ENCODE results near the gene SLAIN1. TPM values are rescaled to one million over a fixed set of nuclear protein-coding genes. Genes with fewer than 3 reads are reported as not detected.

Gene SLAIN1
- total and polyA plus RNA-seq, 2 donors (not counting 3 experiments of a cell fraction or from before 2014, with no cell fraction given) = 4.1 to 4.3 TPM

DNA sequence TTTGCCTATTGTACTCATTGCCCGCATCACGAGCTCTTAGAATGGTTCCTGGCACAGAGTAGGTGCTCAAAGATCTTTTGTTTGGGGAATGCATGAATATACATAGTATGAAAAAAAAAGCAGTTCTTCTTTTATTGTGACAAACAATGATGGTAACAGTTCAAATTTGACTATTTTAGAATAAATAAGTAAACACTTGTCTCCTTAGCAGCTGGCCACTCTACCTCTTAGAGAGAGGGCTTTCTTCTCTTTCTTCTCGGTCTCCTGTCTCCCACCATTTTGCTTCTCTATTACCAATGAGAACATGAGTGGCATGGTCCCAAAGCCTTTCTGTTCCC, 639 bp upstream of the SLAIN1 start:
- dilution Hi-C loops (cut with MboI; ENCODE audit: extremely low pct_ligation_motif_present, low sequenced_read_pairs) = no loop called here
- peaks cover 7 to 26% of the 10 kb centered on the region in 2 experiments for H3K27me3 ChIP-seq (ENCODE audit: control insufficient read depth in 2 of 2, insufficient read depth in 2 of 2, low read length in 2 of 2)
- no peaks in the 10 kb centered on the region for H3K9me3 ChIP-seq (replicated peaks; ENCODE audit: control insufficient read depth, insufficient read depth, low read length)
- POLR2A ChIA-PET = no interaction called here
- peak; percentile 4 for DNase-seq (ENCODE audit: low read depth, low spot score)
- TF ChIP-seq JUN (IDR thresholded peaks at IDR 0.05; ENCODE audit: borderline replicate concordance, insufficient read depth, insufficient read length, low read depth) = no peak
- no peak for TF ChIP-seq POLR2AphosphoS5 (IDR thresholded peaks at IDR 0.05; ENCODE audit: insufficient read depth, low read depth, low read length)
- TF ChIP-seq POLR2A (IDR thresholded peaks at IDR 0.05; ENCODE audit: low read depth, low read length) = no peak
- TF ChIP-seq GATA2 (IDR thresholded peaks at IDR 0.05; ENCODE audit: insufficient read depth, insufficient read length, low read depth, low read length) = no peak
- no peak for TF ChIP-seq EZH2 (IDR thresholded peaks at IDR 0.05; ENCODE audit: borderline replicate concordance, low read depth, low read length, severe bottlenecking)
- TF ChIP-seq, protein P1, sequence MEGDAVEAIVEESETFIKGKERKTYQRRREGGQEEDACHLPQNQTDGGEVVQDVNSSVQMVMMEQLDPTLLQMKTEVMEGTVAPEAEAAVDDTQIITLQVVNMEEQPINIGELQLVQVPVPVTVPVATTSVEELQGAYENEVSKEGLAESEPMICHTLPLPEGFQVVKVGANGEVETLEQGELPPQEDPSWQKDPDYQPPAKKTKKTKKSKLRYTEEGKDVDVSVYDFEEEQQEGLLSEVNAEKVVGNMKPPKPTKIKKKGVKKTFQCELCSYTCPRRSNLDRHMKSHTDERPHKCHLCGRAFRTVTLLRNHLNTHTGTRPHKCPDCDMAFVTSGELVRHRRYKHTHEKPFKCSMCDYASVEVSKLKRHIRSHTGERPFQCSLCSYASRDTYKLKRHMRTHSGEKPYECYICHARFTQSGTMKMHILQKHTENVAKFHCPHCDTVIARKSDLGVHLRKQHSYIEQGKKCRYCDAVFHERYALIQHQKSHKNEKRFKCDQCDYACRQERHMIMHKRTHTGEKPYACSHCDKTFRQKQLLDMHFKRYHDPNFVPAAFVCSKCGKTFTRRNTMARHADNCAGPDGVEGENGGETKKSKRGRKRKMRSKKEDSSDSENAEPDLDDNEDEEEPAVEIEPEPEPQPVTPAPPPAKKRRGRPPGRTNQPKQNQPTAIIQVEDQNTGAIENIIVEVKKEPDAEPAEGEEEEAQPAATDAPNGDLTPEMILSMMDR (IDR thresholded peaks at IDR 0.05; ENCODE audit: extremely low read depth in 1 of 2, insufficient read depth in 1 of 2, low read depth in 1 of 2, low read length in 2 of 2) = no peak
- TF ChIP-seq, protein P2, sequence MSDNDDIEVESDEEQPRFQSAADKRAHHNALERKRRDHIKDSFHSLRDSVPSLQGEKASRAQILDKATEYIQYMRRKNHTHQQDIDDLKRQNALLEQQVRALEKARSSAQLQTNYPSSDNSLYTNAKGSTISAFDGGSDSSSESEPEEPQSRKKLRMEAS (IDR thresholded peaks at IDR 0.05; ENCODE audit: insufficient read depth, insufficient read length) = no peak
- TF ChIP-seq MYC (IDR thresholded peaks at IDR 0.05; ENCODE audit: low read depth, low read length) = no peak
- TF ChIP-seq FOS (IDR thresholded peaks at IDR 0.05; ENCODE audit: borderline replicate concordance, insufficient read depth, low read length) = no peak
- no peaks in the 10 kb centered on the region for H3K9me1 ChIP-seq (replicated peaks; ENCODE audit: control insufficient read depth, extremely low read depth, insufficient read depth, low read length)
- no peaks in the 10 kb centered on the region for H4K20me1 ChIP-seq (replicated peaks; ENCODE audit: control insufficient read depth, extremely low read depth, insufficient read depth, low read length)
- no peak overlapping the region for H3K9ac ChIP-seq (replicated peaks; ENCODE audit: extremely low read depth, insufficient read depth, low read length)
- peak overlapping the region; percentile 24 to 87 (median 30) for H3K4me3 ChIP-seq (replicated peaks in 1 of 3; ENCODE audit: insufficient read depth in 1 of 3, low read depth in 1 of 3, low read length in 3 of 3)
- FAIRE-seq = no peak
- CTCF ChIA-PET = interaction anchor here (1.2 to 1.3 kb wide), 2 partner anchors 103 to 204 kb away, joined by 3 read pairs; no protein-coding TSS in a partner anchor
- H3K4me2 ChIP-seq (ENCODE audit: insufficient read depth, low read length) = peak overlapping the region; percentile 66
- H3K27ac ChIP-seq (ENCODE audit: insufficient read depth, low read depth, low read length) = no peak overlapping the region
- H3K36me3 ChIP-seq (ENCODE audit: control insufficient read depth in 2 of 2, extremely low read depth in 1 of 2, insufficient read depth in 2 of 2, low read length in 2 of 2) = no peaks in the 10 kb centered on the region
- peak overlapping the region; percentile 74 for H2AFZ ChIP-seq (ENCODE audit: low read depth, low read length)
- H3K79me2 ChIP-seq (ENCODE audit: control insufficient read depth, insufficient read depth, low read length) = no peaks in the 10 kb centered on the region
- intact Hi-C loops (cut with micrococcal nuclease) = loop anchor here (5.0 kb wide), 4 partner anchors 190 to 370 kb away; partner anchors contain the start of genes EDNRB and MYCBP2
- BruUV-seq (replicated peaks) = no TSS peak
- no peaks in the 10 kb centered on the region for H3K4me1 ChIP-seq (ENCODE audit: control insufficient read depth, extremely low read depth, insufficient read depth, low read length)
